NOMO-1 treated with dmso at 0.1 percent for 144 hours (cell line): ENCODE measurements around the gene STK40.

Source experiments
- DNase-seq: peaks from one replicate; lab custom pipeline; 2025; ENCODE audit not compliant: unreplicated experiment; lab: John Stamatoyannopoulos, UW

Gene STK40

GRCh38 chr1:36385410-36386264, at the start of gene STK40:
TSS of gene STK40 (minus strand) at chr1:36385924. CDS start at chr1:36361332, 24,592 bp downstream.
- peak; percentile 99 for DNase-seq

GRCh38 chr1:36433102-36433501, 47.4 kb upstream of the STK40 start:
- DNase-seq, result no peak

GRCh38 chr1:36432616-36433015, 46.9 kb upstream of the STK40 start:
- DNase-seq, result no peak

GRCh38 chr1:36425791-36426190, 40.1 kb upstream of the STK40 start:
- no peak for DNase-seq

GRCh38 chr1:36421649-36422048, 35.9 kb upstream of the STK40 start:
- no peak for DNase-seq

GRCh38 chr1:36420836-36421317, 35.2 kb upstream of the STK40 start:
- DNase-seq, result peak; percentile 65

GRCh38 chr1:36420409-36420808, 34.7 kb upstream of the STK40 start:
- no peak for DNase-seq

- no peak for DNase-seq
Measured at GRCh38 chr1:36419569-36419968, 33.8 kb upstream of the STK40 start.

GRCh38 chr1:36419140-36419539, 33.4 kb upstream of the STK40 start:
- DNase-seq, result no peak

- DNase-seq, result no peak
Measured at GRCh38 chr1:36417931-36418330, 32.2 kb upstream of the STK40 start.

- no peak for DNase-seq
Measured at GRCh38 chr1:36415661-36416326, 30.1 kb upstream of the STK40 start.

- no peak for DNase-seq
Measured at GRCh38 chr1:36414384-36414783, 28.7 kb upstream of the STK40 start.

GRCh38 chr1:36411674-36412648, 26.2 kb upstream of the STK40 start:
- peak; percentile 9 for DNase-seq

- DNase-seq, result no peak
Measured at GRCh38 chr1:36408479-36408878, 22.8 kb upstream of the STK40 start.

GRCh38 chr1:36406440-36406839, 20.7 kb upstream of the STK40 start:
- DNase-seq, result no peak

GRCh38 chr1:36402504-36402890, 16.8 kb upstream of the STK40 start:
- DNase-seq, result no peak

- no peak for DNase-seq
Measured at GRCh38 chr1:36401602-36402503, 16.1 kb upstream of the STK40 start.

- DNase-seq, result peak; percentile 85
Measured at GRCh38 chr1:36400825-36401601, 15.3 kb upstream of the STK40 start.

GRCh38 chr1:36400514-36400824, 14.7 kb upstream of the STK40 start:
- no peak for DNase-seq
